HepG2 (cell line): ENCODE measurements around the gene PPP2R2C. TPM values are rescaled to one million over a fixed set of nuclear protein-coding genes. Genes with fewer than 3 reads are reported as not detected.

Experiments used
- ATAC-seq: fragments of 200-7000 bp; cut with Tn5 transposase; 3 replicates; pipeline ENCODE4 v1.9.1; 2020; ENCODE audit warnings: mild to moderate bottlenecking, moderate library complexity
- BruUV-seq: library from RNA; stranded (reverse); fragments of 400-500 nt; replicated peaks from 2 replicates; lab custom pipeline; 2021; lab: Mats Ljungman, UMichigan
- CTCF ChIA-PET: fragments of 300-600 bp; formaldehyde crosslinking; extraction: SDS; loops from one replicate; lab custom pipeline; 2021; ENCODE audit warnings: low total read pairs, inconsistent platforms, low intra/inter-chr PET ratio; lab: Yijun Ruan, JAX
- POLR2A ChIA-PET: fragments of 350-600 bp; sonication (Branson Sonifier 250); formaldehyde crosslinking; loops from one replicate; lab custom pipeline; 2020; ENCODE audit warnings: antibody characterized with exemption, inconsistent platforms; lab: Yijun Ruan, JAX
- DNase-seq: peaks from one replicate; pipeline ENCODE4 v3.0.0-alpha.2; 2015; ENCODE audit warnings: low spot score
- FAIRE-seq: peaks from 3 replicates; lab custom pipeline; 2011; peaks lifted over from hg19 to GRCh38; lab: Jason Lieb, UNC
- H2AFZ ChIP-seq: one replicate; pipeline ENCODE4 v1.6.1; 2011; ENCODE audit warnings: low read length, inconsistent platforms
- H3K27ac ChIP-seq: fragments of 300-600 bp; 3 replicates; pipeline ENCODE4 v1.8.0; 2011; ENCODE audit warnings: mixed run types, mild to moderate bottlenecking, mixed read lengths, low read length, inconsistent platforms; ENCODE audit not compliant: insufficient read depth; ENCODE audit errors: extremely low read length
- H3K27me3 ChIP-seq, 2 experiments: fragments of 200-600 bp in 1 of 2; 2 replicates in 1 of 2; 3 replicates in 1 of 2; pipeline versions ENCODE4 v1.6.0 to v1.8.0; 2011; ENCODE audit warnings: low read length in 2 of 2, mild to moderate bottlenecking in 2 of 2, moderate library complexity in 2 of 2, inconsistent platforms in 1 of 2; ENCODE audit not compliant: insufficient read depth in 2 of 2, control insufficient read depth in 1 of 2
- H3K36me3 ChIP-seq, 2 experiments: fragments of 200-600 bp in 1 of 2; replicated peaks in 1 of 2; 2 replicates in 1 of 2; 3 replicates in 1 of 2; pipeline versions ENCODE4 v1.5.1 to v1.8.0; 2011; ENCODE audit warnings: low read length in 2 of 2, inconsistent platforms in 1 of 2; ENCODE audit not compliant: insufficient read depth in 2 of 2, control insufficient read depth in 1 of 2
- H3K4me1 ChIP-seq: 2 replicates; pipeline ENCODE4 v1.5.1; 2012; ENCODE audit warnings: low read length, inconsistent platforms; ENCODE audit not compliant: insufficient read depth
- H3K4me2 ChIP-seq: 2 replicates; pipeline ENCODE4 v1.6.0; 2011; ENCODE audit warnings: low read depth, low read length, inconsistent platforms
- H3K4me3 ChIP-seq, 3 experiments: fragments of 200-600 bp in 1 of 3; sonication (generic), shearing (Covaris generic) in 1 of 3; replicated peaks in 1 of 3; 2 replicates each; pipeline ENCODE4 v1.5.1; 2011 to 2016; ENCODE audit warnings: low read length in 3 of 3, inconsistent platforms in 2 of 3, low read depth in 2 of 3, mild to moderate bottlenecking in 2 of 3, control low read depth in 1 of 3, mixed read lengths in 1 of 3; ENCODE audit not compliant: insufficient read depth in 1 of 3
- H3K79me2 ChIP-seq: one replicate; pipeline ENCODE4 v1.6.1; 2011; ENCODE audit warnings: low read length, inconsistent platforms; ENCODE audit not compliant: insufficient read depth
- H3K9ac ChIP-seq: 2 replicates; pipeline ENCODE4 v1.6.0; 2011; ENCODE audit warnings: mild to moderate bottlenecking, low read depth, low read length, inconsistent platforms; ENCODE audit not compliant: insufficient read depth
- H3K9me3 ChIP-seq: 2 replicates; pipeline ENCODE4 v1.5.1; 2012; ENCODE audit warnings: mild to moderate bottlenecking, low read length
- H4K20me1 ChIP-seq: 2 replicates; pipeline ENCODE4 v1.6.0; 2011; ENCODE audit warnings: inconsistent platforms, mild to moderate bottlenecking, low read length, moderate library complexity; ENCODE audit not compliant: insufficient read depth
- HDAC1 ChIP-seq: sonication (generic); formaldehyde crosslinking; IDR thresholded peaks from 2 replicates; pipeline ENCODE4 v1.5.1; 2020; ENCODE audit warnings: mild to moderate bottlenecking, missing genetic modification reagents
- HNRNPUL1 ChIP-seq: fragments of 200-400 bp; formaldehyde crosslinking; IDR thresholded peaks from 2 replicates; pipeline ENCODE4 v1.6.1; 2017; ENCODE audit warnings: low read depth, mild to moderate bottlenecking, low read length, moderate library complexity
- KLF12 ChIP-seq: sonication (generic); formaldehyde crosslinking; IDR thresholded peaks from 2 replicates; pipeline ENCODE4 v1.4.0; 2020; ENCODE audit warnings: missing genetic modification reagents, borderline replicate concordance
- MTF2 ChIP-seq: sonication (generic); formaldehyde crosslinking; IDR thresholded peaks from 2 replicates; pipeline ENCODE4 v1.5.0; 2020; ENCODE audit warnings: missing genetic modification reagents, borderline replicate concordance
- NONO ChIP-seq, 2 experiments: fragments of 450-650 bp in 1 of 2; sonication (generic) in 1 of 2; formaldehyde crosslinking in 1 of 2; IDR thresholded peaks in 1 of 2; conservative IDR thresholded peaks in 1 of 2; 2 replicates each; pipeline versions ENCODE4 v1.6.1 to v1.8.0; 2017 to 2022; ENCODE audit warnings: mild to moderate bottlenecking in 1 of 2, missing genetic modification reagents in 1 of 2, moderate library complexity in 1 of 2
- ZFP37 ChIP-seq: sonication (generic); formaldehyde crosslinking; IDR thresholded peaks from 2 replicates; pipeline ENCODE4 v1.4.0; 2020; ENCODE audit warnings: missing genetic modification reagents, borderline replicate concordance
- ZKSCAN8 ChIP-seq: IDR thresholded peaks from 2 replicates; pipeline ENCODE4 v1.6.1; 2016; ENCODE audit warnings: borderline replicate concordance, missing genetic modification reagents, missing compliant biosample characterization
- ZNF121 ChIP-seq: sonication (generic); formaldehyde crosslinking; IDR thresholded peaks from 2 replicates; pipeline ENCODE4 v1.5.0; 2020; ENCODE audit warnings: mild to moderate bottlenecking, missing genetic modification reagents
- ZNF256 ChIP-seq: sonication (generic); formaldehyde crosslinking; conservative IDR thresholded peaks from 2 replicates; pipeline ENCODE4 v1.4.0; 2020; ENCODE audit warnings: missing genetic modification reagents
- ZNF3 ChIP-seq: IDR thresholded peaks from 2 replicates; pipeline ENCODE4 v1.7.0; 2017; ENCODE audit warnings: inconsistent platforms
- ZNF326 ChIP-seq: sonication (generic); formaldehyde crosslinking; IDR thresholded peaks from 2 replicates; pipeline ENCODE4 v1.4.0; 2020; ENCODE audit warnings: missing genetic modification reagents, borderline replicate concordance
- ZNF614 ChIP-seq: IDR thresholded peaks from 2 replicates; pipeline ENCODE4 v1.6.1; 2018; ENCODE audit warnings: missing biosample characterization, missing genetic modification reagents, inconsistent platforms, borderline replicate concordance
- ZNF629 ChIP-seq: sonication (generic); formaldehyde crosslinking; conservative IDR thresholded peaks from 2 replicates; pipeline ENCODE4 v1.5.0; 2020; ENCODE audit warnings: missing genetic modification reagents
- ZNF7 ChIP-seq: IDR thresholded peaks from 2 replicates; pipeline ENCODE4 v1.6.1; 2016; ENCODE audit warnings: missing biosample characterization, missing genetic modification reagents
- ZNF850 ChIP-seq: sonication (generic); formaldehyde crosslinking; conservative IDR thresholded peaks from 2 replicates; pipeline ENCODE4 v1.9.0; 2021; ENCODE audit warnings: mild to moderate bottlenecking, missing genetic modification reagents
- WGBS: methylation state at CpG from one replicate; pipeline ENCODE4 v1.1.6; 2017; ENCODE audit warnings: low lambda C conversion rate; 5-methylcytosine and 5-hydroxymethylcytosine counted together
- in situ Hi-C: cut with HindIII; loops from 2 replicates; pipeline ENCODE4 v1.10.0; 2017; ENCODE audit warnings: low pct_unique_long_range_greater_than_20kb; ENCODE audit not compliant: extremely low pct_ligation_motif_present
- intact Hi-C: fragments of 100-400 bp; cut with micrococcal nuclease; formaldehyde crosslinking; loops from one replicate; pipeline ENCODE4 v1.10.0; 2022; ENCODE audit not compliant: unreplicated experiment
- polyA plus RNA-seq, 8 experiments: library from polyadenylated mRNA; depleted of rRNA in 3 of 8; stranded (reverse) in 7 of 8; unstranded in 1 of 8; fragments of >200 nt; fragmentation: Illumina TruSeq in 4 of 8; extraction: Trizol in 4 of 8; gene quantifications; 2 replicates each; pipeline versions ENCODE4 v1.2.1 to v1.2.3, GENCODE V29; 2011 to 2016; ENCODE audit warnings: low read depth in 4 of 8, missing spikeins in 1 of 8, mixed read lengths in 1 of 8; ENCODE audit not compliant: insufficient read depth in 1 of 8
- total RNA-seq, 5 experiments: library from RNA; depleted of rRNA; stranded (reverse); fragments of >200 nt; fragmentation: Illumina TruSeq; extraction: Trizol; gene quantifications; 2 replicates each; pipeline ENCODE4 v1.2.3, GENCODE V29; 2016; ENCODE audit warnings: low read depth in 1 of 5
- TF ChIP-seq, protein P1 (sequence below): sonication (generic); formaldehyde crosslinking; IDR thresholded peaks from 2 replicates; pipeline ENCODE4 v1.4.0; 2020; ENCODE audit warnings: missing genetic modification reagents, low read depth, mild to moderate bottlenecking, borderline replicate concordance
- TF ChIP-seq, protein P2 (sequence below): sonication (generic); formaldehyde crosslinking; IDR thresholded peaks from 2 replicates; pipeline ENCODE4 v1.8.1; 2022; ENCODE audit warnings: mild to moderate bottlenecking, missing genetic modification reagents

PPP2R2C gene
- total and polyA plus RNA-seq, 2 of the 13 experiments (the other 11 are each of a cell fraction or from before 2014, with no cell fraction given): 0.60 to 8.6 TPM

DNA sequence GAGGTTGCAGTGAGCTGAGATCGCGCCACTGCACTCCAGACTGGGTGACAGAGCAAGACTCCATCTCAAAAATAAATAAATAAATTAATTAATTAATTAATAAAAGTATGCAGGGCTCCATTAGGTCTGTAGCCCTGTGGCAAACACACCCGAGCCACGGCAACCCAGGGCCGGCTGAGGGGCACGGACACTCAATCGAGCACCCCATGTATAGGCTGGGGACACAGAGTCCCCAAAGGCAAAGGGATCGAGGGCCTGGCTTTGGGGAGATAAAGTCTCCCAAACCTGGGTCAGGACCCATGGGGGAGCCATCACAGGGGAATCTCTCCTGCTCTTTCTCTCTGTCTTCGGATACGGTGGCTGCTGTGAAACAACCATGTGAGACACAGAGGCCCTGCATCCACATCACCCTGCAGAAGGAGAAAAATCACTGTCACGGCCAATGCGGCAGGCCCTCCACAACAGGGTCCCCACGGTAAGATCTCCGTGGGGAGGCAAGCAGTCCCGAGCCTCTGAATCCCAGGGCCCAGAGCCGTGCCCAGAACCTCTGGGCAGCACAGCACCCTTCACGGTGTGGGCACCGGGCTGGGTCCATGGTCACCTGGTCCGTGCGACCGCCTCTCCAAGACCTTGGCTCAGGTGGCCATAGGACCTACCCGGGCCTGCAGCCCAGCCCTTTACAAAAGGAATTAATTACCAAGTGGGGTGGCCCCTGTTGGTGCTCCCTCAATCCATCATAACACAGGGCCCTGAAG, 121.0 kb downstream of the PPP2R2C start:
- TF ChIP-seq ZNF629 (CRISPR knock-in tag) (no peak), ZKSCAN8 (CRISPR knock-in tag) (no peak), MTF2 (no peak), KLF12 (CRISPR knock-in tag) (no peak), ZNF256 (no peak), ZNF850 (CRISPR knock-in tag) (no peak), ZNF3 (CRISPR knock-in tag) (no peak), NONO (IDR thresholded peaks at IDR 0.05) (no peak), NONO (CRISPR knock-in tag; conservative IDR thresholded peaks at IDR 0.05) (no peak), ZNF614 (CRISPR knock-in tag) (no peak), ZNF121 (CRISPR knock-in tag) (no peak), HDAC1 (CRISPR knock-in tag) (no peak), ZNF326 (CRISPR knock-in tag) (no peak), ZFP37 (CRISPR knock-in tag) (no peak), HNRNPUL1 (no peak), ZNF7 (no peak)
- TF ChIP-seq, protein P1, sequence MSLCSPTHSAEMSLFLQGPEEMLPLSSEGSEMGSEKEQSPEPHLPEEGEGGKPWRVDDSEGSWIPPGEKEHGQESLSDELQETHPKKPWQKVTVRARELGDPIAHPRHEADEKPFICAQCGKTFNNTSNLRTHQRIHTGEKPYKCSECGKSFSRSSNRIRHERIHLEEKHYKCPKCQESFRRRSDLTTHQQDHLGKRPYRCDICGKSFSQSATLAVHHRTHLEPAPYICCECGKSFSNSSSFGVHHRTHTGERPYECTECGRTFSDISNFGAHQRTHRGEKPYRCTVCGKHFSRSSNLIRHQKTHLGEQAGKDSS (CRISPR knock-in tag): no peak
- TF ChIP-seq, protein P2, sequence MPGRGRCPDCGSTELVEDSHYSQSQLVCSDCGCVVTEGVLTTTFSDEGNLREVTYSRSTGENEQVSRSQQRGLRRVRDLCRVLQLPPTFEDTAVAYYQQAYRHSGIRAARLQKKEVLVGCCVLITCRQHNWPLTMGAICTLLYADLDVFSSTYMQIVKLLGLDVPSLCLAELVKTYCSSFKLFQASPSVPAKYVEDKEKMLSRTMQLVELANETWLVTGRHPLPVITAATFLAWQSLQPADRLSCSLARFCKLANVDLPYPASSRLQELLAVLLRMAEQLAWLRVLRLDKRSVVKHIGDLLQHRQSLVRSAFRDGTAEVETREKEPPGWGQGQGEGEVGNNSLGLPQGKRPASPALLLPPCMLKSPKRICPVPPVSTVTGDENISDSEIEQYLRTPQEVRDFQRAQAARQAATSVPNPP: no peak
- CTCF ChIA-PET: no interaction called here
- Histone ChIP-seq H3K9ac (no peak overlapping the region), H3K4me2 (no peak overlapping the region), H3K4me1 (no peaks in the 10 kb centered on the region), H4K20me1 (no peaks in the 10 kb centered on the region), H3K27me3 (peaks cover 12 to 65% of the 10 kb centered on the region in 2 experiments; a peak in 4 of 5 replicates), H3K4me3 (no peak overlapping the region), H3K9me3 (no peaks in the 10 kb centered on the region), H2AFZ (no peak overlapping the region), H3K36me3 (no peaks in the 10 kb centered on the region), H3K27ac (no peak overlapping the region), H3K79me2 (no peaks in the 10 kb centered on the region)
- BruUV-seq: no TSS peak
- DNase-seq: no peak
- FAIRE-seq: no peak
- no peak for ATAC-seq
- in situ Hi-C loops (no loop called here), intact Hi-C loops (no loop called here)
- POLR2A ChIA-PET: no interaction called here
- 39% methylated on average over 7 of the region's 22 CpGs for WGBS
